H1 (cell line): ENCODE results near the gene MAP4K4. TPM values are rescaled to one million over a fixed set of nuclear protein-coding genes. Genes with fewer than 3 reads are reported as not detected.

Experiments
- CTCF ChIA-PET: fragments of 300-600 bp; sonication (Branson Sonifier 250); formaldehyde crosslinking; loops from one replicate; lab custom pipeline; 2021; ENCODE audit not compliant: partially characterized antibody; lab: Charles Lee
- POLR2A ChIA-PET: fragments of 300-600 bp; sonication (Branson Sonifier 250); formaldehyde crosslinking; loops from one replicate; lab custom pipeline; 2021; ENCODE audit warnings: inconsistent platforms; ENCODE audit not compliant: partially characterized antibody; lab: Charles Lee
- DNase-seq, 2 experiments: peaks; one replicate each; pipeline versions ENCODE4 v3.0.0 to v3.0.0-alpha.2; 2010 to 2022; ENCODE audit warnings: low spot score in 2 of 2, low read depth in 1 of 2, mixed read lengths in 1 of 2
- FAIRE-seq: peaks from 2 replicates; lab custom pipeline; 2011; peaks lifted over from hg19 to GRCh38; lab: Jason Lieb, UNC
- H2AFZ ChIP-seq: 2 replicates; pipeline ENCODE4 v1.8.1; 2012; ENCODE audit warnings: low read length, inconsistent platforms
- H2AK5ac ChIP-seq: 2 replicates; pipeline ENCODE4 v1.6.1; 2013; ENCODE audit warnings: low read depth, low read length
- H2BK120ac ChIP-seq: replicated peaks from 2 replicates; pipeline ENCODE3; 2013; ENCODE audit warnings: low read depth, low read length, inconsistent platforms
- H2BK12ac ChIP-seq: 2 replicates; pipeline ENCODE4 v1.6.1; 2013; ENCODE audit warnings: low read depth, low read length
- H2BK15ac ChIP-seq: 2 replicates; pipeline ENCODE4 v1.6.1; 2013; ENCODE audit warnings: low read length
- H2BK20ac ChIP-seq: 2 replicates; pipeline ENCODE4 v1.6.1; 2013; ENCODE audit warnings: low read length
- H2BK5ac ChIP-seq: 2 replicates; pipeline ENCODE4 v1.6.1; 2013; ENCODE audit warnings: low read depth, low read length
- H3K14ac ChIP-seq: 2 replicates; pipeline ENCODE4 v1.6.1; 2013; ENCODE audit warnings: inconsistent platforms; ENCODE audit not compliant: insufficient read length
- H3K18ac ChIP-seq: 2 replicates; pipeline ENCODE4 v1.6.1; 2013; ENCODE audit warnings: low read length; ENCODE audit errors: extremely low read depth
- H3K23ac ChIP-seq: 2 replicates; pipeline ENCODE4 v1.6.1; 2013; ENCODE audit warnings: inconsistent platforms; ENCODE audit not compliant: insufficient read length
- H3K23me2 ChIP-seq: 2 replicates; pipeline ENCODE4 v1.6.1; 2013; ENCODE audit warnings: low read depth, low read length
- H3K27ac ChIP-seq: 2 replicates; pipeline ENCODE4 v1.6.1; 2011; ENCODE audit warnings: low read depth, low read length, inconsistent platforms
- H3K27me3 ChIP-seq, 4 experiments: replicated peaks in 1 of 4; 1 replicate in 1 of 4; 2 replicates in 3 of 4; pipeline versions ENCODE4 v1.6.1 to v1.8.1; 2011 to 2013; ENCODE audit warnings: low read length in 3 of 4, mild to moderate bottlenecking in 3 of 4, inconsistent platforms in 2 of 4, mixed read lengths in 2 of 4, moderate library complexity in 1 of 4; ENCODE audit not compliant: control insufficient read depth in 3 of 4, insufficient read depth in 3 of 4; ENCODE audit errors: extremely low read depth in 1 of 4
- H3K36me3 ChIP-seq, 4 experiments: 2 replicates each; pipeline versions ENCODE4 v1.6.1 to v1.8.1; 2011 to 2013; ENCODE audit warnings: mild to moderate bottlenecking in 4 of 4, low read length in 3 of 4, moderate library complexity in 2 of 4, control low read depth in 1 of 4, inconsistent platforms in 1 of 4; ENCODE audit not compliant: insufficient read depth in 4 of 4, control insufficient read depth in 2 of 4
- H3K4ac ChIP-seq: replicated peaks from 2 replicates; pipeline ENCODE3; 2013; ENCODE audit warnings: low read length, low read depth, mixed read lengths, inconsistent platforms; ENCODE audit not compliant: insufficient read length
- H3K4me1 ChIP-seq, 4 experiments: replicated peaks in 1 of 4; 1 replicate in 1 of 4; 2 replicates in 3 of 4; pipeline versions ENCODE4 v1.6.1 to v1.8.1; 2011 to 2013; ENCODE audit warnings: low read length in 3 of 4, inconsistent platforms in 2 of 4, mixed read lengths in 1 of 4; ENCODE audit not compliant: insufficient read depth in 4 of 4, control insufficient read depth in 3 of 4
- H3K4me2 ChIP-seq, 2 experiments: 2 replicates each; pipeline versions ENCODE4 v1.6.1 to v1.8.1; 2011 to 2013; ENCODE audit warnings: low read depth in 2 of 2, low read length in 2 of 2, control low read depth in 1 of 2, inconsistent platforms in 1 of 2, mild to moderate bottlenecking in 1 of 2; ENCODE audit not compliant: insufficient read depth in 1 of 2
- H3K4me3 ChIP-seq, 4 experiments: fragments of 200-600, 300-600 bp in 1 of 4; sonication (generic), shearing (Covaris generic), sonication (Bioruptor Twin) in 1 of 4; 2 replicates each; pipeline versions ENCODE4 v1.5.1 to v1.8.1; 2011 to 2016; ENCODE audit warnings: low read length in 4 of 4, low read depth in 3 of 4, control low read depth in 2 of 4, inconsistent platforms in 2 of 4, mild to moderate bottlenecking in 2 of 4, mixed read lengths in 1 of 4, moderate library complexity in 1 of 4; ENCODE audit not compliant: insufficient read depth in 2 of 4; ENCODE audit errors: extremely low read depth in 1 of 4
- H3K56ac ChIP-seq: replicated peaks from 2 replicates; pipeline ENCODE3; 2013; ENCODE audit warnings: low read depth, mild to moderate bottlenecking, mixed read lengths, low read length, inconsistent platforms; ENCODE audit not compliant: insufficient read length
- H3K79me1 ChIP-seq: 2 replicates; pipeline ENCODE4 v1.6.1; 2013; ENCODE audit warnings: low read depth, low read length, control low read depth
- H3K79me2 ChIP-seq, 2 experiments: 2 replicates each; pipeline versions ENCODE4 v1.6.1 to v1.8.1; 2012 to 2013; ENCODE audit warnings: low read length in 2 of 2, mild to moderate bottlenecking in 2 of 2, inconsistent platforms in 1 of 2; ENCODE audit not compliant: insufficient read depth in 2 of 2, control insufficient read depth in 1 of 2
- H3K9ac ChIP-seq, 4 experiments: replicated peaks in 1 of 4; 1 replicate in 1 of 4; 2 replicates in 3 of 4; pipeline versions ENCODE4 v1.6.1 to v1.8.1; 2011 to 2013; ENCODE audit warnings: low read depth in 3 of 4, low read length in 3 of 4, control low read depth in 2 of 4, mild to moderate bottlenecking in 2 of 4, moderate library complexity in 2 of 4, inconsistent platforms in 1 of 4; ENCODE audit errors: extremely low read depth in 1 of 4
- H3K9me3 ChIP-seq, 2 experiments: 2 replicates each; pipeline versions ENCODE4 v1.6.1 to v1.8.1; 2012 to 2013; ENCODE audit warnings: mild to moderate bottlenecking in 2 of 2, moderate library complexity in 2 of 2, control low read depth in 1 of 2, inconsistent platforms in 1 of 2, low read depth in 1 of 2, low read length in 1 of 2, mixed read lengths in 1 of 2; ENCODE audit not compliant: insufficient read depth in 2 of 2
- H4K20me1 ChIP-seq, 2 experiments: replicated peaks in 1 of 2; 2 replicates each; pipeline versions ENCODE3 to v1.8.1; 2011 to 2013; ENCODE audit warnings: inconsistent platforms in 2 of 2, low read length in 2 of 2, mild to moderate bottlenecking in 1 of 2; ENCODE audit not compliant: insufficient read depth in 2 of 2, control insufficient read depth in 1 of 2
- H4K5ac ChIP-seq: 2 replicates; pipeline ENCODE4 v1.6.1; 2013; ENCODE audit warnings: low read length, low read depth, mixed read lengths, inconsistent platforms; ENCODE audit not compliant: insufficient read length
- H4K8ac ChIP-seq: 2 replicates; pipeline ENCODE4 v1.8.0; 2013; ENCODE audit warnings: mild to moderate bottlenecking, moderate library complexity, low read length, inconsistent platforms; ENCODE audit not compliant: insufficient read depth; ENCODE audit errors: extremely low read depth
- H4K91ac ChIP-seq: replicated peaks from 2 replicates; pipeline ENCODE3; 2013; ENCODE audit warnings: low read length, mixed read lengths, inconsistent platforms; ENCODE audit not compliant: insufficient read length
- ASH2L ChIP-seq: fragments of 200-600, 300-600 bp; sonication (generic); IDR thresholded peaks from one replicate; pipeline ENCODE4 v1.7.1; 2017; ENCODE audit warnings: low read length
- BRCA1 ChIP-seq: IDR thresholded peaks from 2 replicates; pipeline ENCODE4 v1.6.1; 2012; ENCODE audit warnings: low read depth, low read length, improper control_type of control experiment
- CHD2 ChIP-seq: IDR thresholded peaks from 2 replicates; pipeline ENCODE4 v1.6.1; 2012; ENCODE audit warnings: low read length, improper control_type of control experiment
- MAFK ChIP-seq: IDR thresholded peaks from 2 replicates; pipeline ENCODE4 v1.6.1; 2012; ENCODE audit warnings: low read depth, mild to moderate bottlenecking, improper control_type of control experiment, low read length
- NANOG ChIP-seq: IDR thresholded peaks from 2 replicates; pipeline ENCODE4 v1.6.1; 2011; ENCODE audit warnings: low read length, low read depth, mild to moderate bottlenecking, inconsistent platforms; ENCODE audit not compliant: insufficient read depth, poor library complexity, severe bottlenecking
- SIX5 ChIP-seq: IDR thresholded peaks from 2 replicates; pipeline ENCODE4 v1.6.1; 2011; ENCODE audit warnings: mild to moderate bottlenecking, low read depth, low read length
- YY1 ChIP-seq: IDR thresholded peaks from 2 replicates; pipeline ENCODE4 v1.6.1; 2011; ENCODE audit warnings: low read depth, mild to moderate bottlenecking, low read length
- WGBS, 2 experiments: shearing (Covaris generic) in 1 of 2; methylation state at CpG; one replicate each; pipeline versions ENCODE4 v1.1.6 to v1.1.7; 2013 to 2015; ENCODE audit warnings: low lambda C conversion rate in 2 of 2, mixed read lengths in 2 of 2, inconsistent platforms in 1 of 2, low coverage in 1 of 2, missing lambda C conversion rate in 1 of 2; ENCODE audit not compliant: insufficient replicate concordance in 2 of 2, insufficient coverage in 1 of 2, insufficient read length in 1 of 2; ENCODE audit errors: extremely low coverage in 1 of 2, missing lambda C conversion rate in 1 of 2; 5-methylcytosine and 5-hydroxymethylcytosine counted together
- polyA plus RNA-seq, 7 experiments: library from polyadenylated mRNA; depleted of rRNA in 3 of 7; stranded (reverse) in 5 of 7; unstranded in 2 of 7; fragments of >200 nt in 5 of 7; fragments of 200-250 nt in 2 of 7; gene quantifications; 1 replicate in 5 of 7; 2 replicates in 1 of 7; 4 replicates in 1 of 7; pipeline versions ENCODE4 v1.2.1 to v1.2.3, GENCODE V29; 2011 to 2013; ENCODE audit warnings: missing spikeins in 2 of 7, mixed read lengths in 2 of 7
- total RNA-seq: library from RNA; stranded (reverse); fragmentation: NEBNext Ultra II Directional; extraction: Animal tissue kit (Norgen Biotek cat#: 25700); gene quantifications from 2 replicates; pipeline ENCODE4 v1.2.1, GENCODE V29; 2021
- TF ChIP-seq, protein P1 (sequence below), 3 experiments: IDR thresholded peaks; 1 replicate in 2 of 3; 2 replicates in 1 of 3; pipeline versions ENCODE4 v1.5.1 to v1.6.1; 2011; ENCODE audit warnings: low read length in 3 of 3, mild to moderate bottlenecking in 3 of 3, inconsistent platforms in 2 of 3, low read depth in 1 of 3, moderate library complexity in 1 of 3; ENCODE audit not compliant: insufficient read depth in 1 of 3; ENCODE audit errors: control extremely low read depth in 1 of 3

MAP4K4 gene
- total and polyA plus RNA-seq, 2 of the 8 experiments (the other 6 are each of a cell fraction or from before 2014, with no cell fraction given), result 53.2 to 138 TPM

DNA sequence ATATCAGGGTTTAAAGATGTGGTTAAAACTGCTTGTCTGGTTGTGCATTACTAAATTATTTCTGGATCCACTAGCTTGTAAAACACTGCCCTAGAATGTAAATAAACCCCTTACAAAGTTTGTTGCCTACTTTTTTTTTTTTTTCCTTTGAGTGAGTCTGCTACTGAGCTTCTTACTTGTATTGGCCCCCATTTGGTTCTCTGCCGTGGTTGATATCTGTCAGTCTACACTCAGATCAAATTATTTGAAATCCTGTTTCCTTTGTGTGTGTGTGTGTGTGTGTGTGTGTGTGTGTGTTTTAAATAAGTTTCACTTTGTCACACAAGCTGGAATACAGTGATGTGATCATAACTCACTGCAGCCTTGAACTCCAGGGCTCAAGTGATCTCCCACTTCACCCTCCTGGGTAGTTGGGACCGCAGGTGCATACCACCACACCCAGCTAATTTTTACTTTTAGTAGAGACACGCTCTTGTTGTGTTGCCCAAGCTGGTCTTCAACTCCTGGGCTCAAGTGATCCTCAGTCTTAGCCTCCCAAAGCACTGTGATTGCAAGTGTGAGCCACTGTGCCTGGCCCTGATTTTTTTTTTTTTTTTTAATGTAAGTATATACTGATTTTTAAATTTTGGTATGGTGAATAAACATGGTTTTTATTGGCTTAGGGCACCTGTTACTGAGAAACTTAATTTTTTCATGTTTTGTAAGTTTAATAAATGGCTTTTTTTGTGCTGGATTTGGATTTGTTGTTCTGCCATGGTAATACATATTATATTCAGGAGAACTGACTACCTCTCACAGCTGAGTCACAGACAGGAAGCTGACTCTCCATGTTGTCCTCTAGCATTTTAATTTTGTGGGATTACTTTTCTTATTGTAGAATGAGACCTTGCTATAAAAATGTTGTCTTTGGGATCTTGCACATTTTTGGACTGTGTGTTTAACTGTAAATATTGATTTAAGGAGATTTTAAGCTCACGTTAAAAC lies 48.5 kb downstream of the MAP4K4 start:
- H4K91ac ChIP-seq, result no peak overlapping the region
- H2BK120ac ChIP-seq, result no peak overlapping the region
- no peak overlapping the region for H2BK5ac ChIP-seq
- H3K56ac ChIP-seq, result no peak overlapping the region
- ChIA-PET POLR2A (interaction anchor here (0.6 to 1.3 kb wide), 2 partner anchors 18 to 49 kb away, joined by 3 to 4 read pairs; partner anchors contain the start of gene MAP4K4), CTCF (interaction anchor here (0.7 to 1.7 kb wide), 9 partner anchors 9 to 327 kb away, joined by 3 to 7 read pairs (median 5); no protein-coding TSS in a partner anchor)
- H3K27me3 ChIP-seq, result no peaks in the 10 kb centered on the region
- FAIRE-seq, result no peak
- no peak overlapping the region for H2BK15ac ChIP-seq
- H3K23ac ChIP-seq, result no peak overlapping the region
- WGBS, 2 experiments, result 90% methylated on average over 4 of the region's 4 CpGs; no CpG with 5 or more reads in 1 of the 2 experiments
- H3K9ac ChIP-seq, result no peak overlapping the region
- no peak overlapping the region for H3K27ac ChIP-seq
- H2AFZ ChIP-seq, result no peak overlapping the region
- H3K4me2 ChIP-seq, result no peak overlapping the region
- peaks cover 5 to 22% (median 11%) of the 10 kb centered on the region in 4 experiments; a peak in 6 of 7 replicates for H3K4me1 ChIP-seq
- H3K18ac ChIP-seq, result no peak overlapping the region
- peaks cover 2 to 4% of the 10 kb centered on the region in 2 experiments for H4K20me1 ChIP-seq
- no peak overlapping the region for H3K14ac ChIP-seq
- no peak overlapping the region for H4K8ac ChIP-seq
- no peak for DNase-seq
- no peaks in the 10 kb centered on the region for H3K23me2 ChIP-seq
- no peaks in the 10 kb centered on the region for H3K9me3 ChIP-seq
- peaks cover 23 to 76% of the 10 kb centered on the region in 2 experiments for H3K79me2 ChIP-seq
- no peaks in the 10 kb centered on the region for H3K36me3 ChIP-seq
- H3K4me3 ChIP-seq, result no peak overlapping the region
- H2AK5ac ChIP-seq, result peak overlapping the region; percentile 75; the same call in 1 of the 2 replicates
- H3K79me1 ChIP-seq, result peaks cover 5% of the 10 kb centered on the region; the same call in 1 of the 2 replicates
- no peak overlapping the region for H2BK12ac ChIP-seq
- no peak overlapping the region for H2BK20ac ChIP-seq
- H4K5ac ChIP-seq, result no peak overlapping the region
- H3K4ac ChIP-seq, result no peak overlapping the region
- TF ChIP-seq YY1 (no peak), BRCA1 (no peak), CHD2 (no peak), MAFK (no peak), NANOG (no peak), ASH2L (no peak), SIX5 (no peak)
- TF ChIP-seq, protein P1, sequence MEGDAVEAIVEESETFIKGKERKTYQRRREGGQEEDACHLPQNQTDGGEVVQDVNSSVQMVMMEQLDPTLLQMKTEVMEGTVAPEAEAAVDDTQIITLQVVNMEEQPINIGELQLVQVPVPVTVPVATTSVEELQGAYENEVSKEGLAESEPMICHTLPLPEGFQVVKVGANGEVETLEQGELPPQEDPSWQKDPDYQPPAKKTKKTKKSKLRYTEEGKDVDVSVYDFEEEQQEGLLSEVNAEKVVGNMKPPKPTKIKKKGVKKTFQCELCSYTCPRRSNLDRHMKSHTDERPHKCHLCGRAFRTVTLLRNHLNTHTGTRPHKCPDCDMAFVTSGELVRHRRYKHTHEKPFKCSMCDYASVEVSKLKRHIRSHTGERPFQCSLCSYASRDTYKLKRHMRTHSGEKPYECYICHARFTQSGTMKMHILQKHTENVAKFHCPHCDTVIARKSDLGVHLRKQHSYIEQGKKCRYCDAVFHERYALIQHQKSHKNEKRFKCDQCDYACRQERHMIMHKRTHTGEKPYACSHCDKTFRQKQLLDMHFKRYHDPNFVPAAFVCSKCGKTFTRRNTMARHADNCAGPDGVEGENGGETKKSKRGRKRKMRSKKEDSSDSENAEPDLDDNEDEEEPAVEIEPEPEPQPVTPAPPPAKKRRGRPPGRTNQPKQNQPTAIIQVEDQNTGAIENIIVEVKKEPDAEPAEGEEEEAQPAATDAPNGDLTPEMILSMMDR (IDR thresholded peaks at IDR 0.05; ENCODE audit: control extremely low read depth in 1 of 3, insufficient read depth in 1 of 3, low read depth in 1 of 3, low read length in 3 of 3), result no peak
